Fibroblast of skin of abdomen (primary cell): Measurements from ENCODE around the gene NELFCD.
A peak's percentile ranks its signal among the peaks of the same experiment; 100 is the strongest.
"Not testable (repeated sequence)": the region's sequence is repeated elsewhere in the genome, so short reads cannot be mapped to it uniquely, and the experiment has no call there.

Source experiments
- DNase-seq: peaks from one replicate; pipeline ENCODE4 v3.0.0-alpha.2; 2013

NELFCD gene

GRCh38 chr20:59010321-59010994 is 29.4 kb downstream of the NELFCD start:
- DNase-seq = no peak

DNA sequence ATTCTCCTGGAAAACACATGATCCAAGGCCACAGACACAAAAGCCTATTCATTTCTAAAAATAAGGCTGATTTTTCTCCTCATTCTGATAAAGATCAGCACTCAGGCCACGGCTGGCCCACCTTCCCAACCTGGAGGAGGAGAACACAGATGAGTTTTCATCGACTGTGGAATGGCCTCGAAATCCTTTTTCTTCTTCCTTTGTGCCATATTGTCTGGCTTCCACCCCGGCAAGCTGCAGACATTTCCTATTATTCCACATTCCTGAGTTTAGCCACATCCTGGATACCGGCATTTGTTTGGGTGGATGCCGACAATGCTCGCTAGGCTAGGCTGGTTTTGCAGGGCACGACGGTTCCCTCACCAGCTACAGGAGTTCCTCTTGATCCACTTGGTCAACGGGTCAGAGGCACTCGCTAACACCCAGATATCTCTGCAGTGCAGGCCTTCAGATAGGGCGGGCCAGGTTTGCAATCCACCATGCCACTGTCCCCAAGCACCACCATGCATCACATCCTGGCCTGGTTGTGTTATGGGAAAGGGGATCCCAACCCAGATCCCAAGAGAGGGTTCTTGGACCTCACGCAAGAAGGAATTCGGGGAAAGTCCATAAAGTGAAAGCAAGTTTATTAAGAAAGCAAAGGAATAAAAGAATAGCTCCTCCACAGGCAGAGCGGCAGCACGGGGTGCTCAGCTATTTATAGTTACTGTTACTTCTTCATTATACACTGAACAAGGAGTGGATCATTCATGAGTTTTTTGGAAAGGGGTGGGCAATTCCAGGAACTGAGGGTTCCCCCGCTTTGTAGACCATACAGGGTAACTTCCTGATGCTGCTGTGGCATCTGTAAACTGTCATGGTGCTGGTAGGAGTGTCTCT is 30.2 kb downstream of the NELFCD start:
- DNase-seq = peak; percentile 92

GRCh38 chr20:59011874-59012157 is 30.8 kb downstream of the NELFCD start:
- not testable (repeated sequence) for DNase-seq

DNA sequence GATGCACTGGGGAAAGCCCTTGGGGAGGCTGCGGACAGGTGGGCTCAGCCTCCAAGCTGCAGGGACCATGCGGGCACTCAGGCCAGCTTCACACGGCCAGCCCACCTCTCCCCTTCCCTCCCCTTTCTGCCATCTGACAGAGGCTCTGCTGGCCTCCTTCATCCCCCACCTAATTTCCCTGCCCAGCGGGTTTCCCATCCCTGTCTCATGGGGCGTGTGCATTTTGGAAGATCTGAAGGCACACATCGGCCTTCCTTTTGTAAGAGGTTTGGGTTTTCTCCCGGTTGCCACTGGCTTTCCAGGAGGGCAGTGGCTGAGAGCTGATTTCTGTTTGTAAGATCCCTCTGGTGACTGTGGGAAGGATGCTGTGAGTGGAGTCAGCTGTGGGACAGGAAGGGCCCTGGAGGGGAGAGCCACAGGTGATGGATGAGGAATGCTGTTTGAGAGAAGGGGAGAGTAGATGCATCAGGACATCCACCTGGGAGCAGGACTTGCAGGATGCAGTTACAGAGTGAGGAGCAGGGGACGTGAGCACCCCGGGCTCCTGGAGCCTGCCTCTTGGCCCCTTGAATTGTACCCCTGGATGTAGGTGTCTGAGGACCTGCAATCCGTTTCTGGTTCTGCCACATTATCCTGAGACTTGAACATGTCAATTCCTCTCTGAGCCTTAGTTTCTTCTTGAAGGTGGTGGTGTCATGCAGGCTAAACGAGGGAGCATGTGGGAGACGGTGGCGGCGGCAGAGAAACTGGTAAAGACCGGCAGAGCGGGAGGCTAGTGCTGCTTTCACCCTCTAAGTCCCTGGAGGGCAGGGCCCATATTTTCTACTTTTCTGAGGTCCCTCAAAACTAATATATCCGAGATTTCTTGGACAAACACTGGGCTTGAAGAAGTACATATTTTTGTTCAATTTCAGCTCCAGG is 32.2 kb downstream of the NELFCD start:
- no peak for DNase-seq

DNA sequence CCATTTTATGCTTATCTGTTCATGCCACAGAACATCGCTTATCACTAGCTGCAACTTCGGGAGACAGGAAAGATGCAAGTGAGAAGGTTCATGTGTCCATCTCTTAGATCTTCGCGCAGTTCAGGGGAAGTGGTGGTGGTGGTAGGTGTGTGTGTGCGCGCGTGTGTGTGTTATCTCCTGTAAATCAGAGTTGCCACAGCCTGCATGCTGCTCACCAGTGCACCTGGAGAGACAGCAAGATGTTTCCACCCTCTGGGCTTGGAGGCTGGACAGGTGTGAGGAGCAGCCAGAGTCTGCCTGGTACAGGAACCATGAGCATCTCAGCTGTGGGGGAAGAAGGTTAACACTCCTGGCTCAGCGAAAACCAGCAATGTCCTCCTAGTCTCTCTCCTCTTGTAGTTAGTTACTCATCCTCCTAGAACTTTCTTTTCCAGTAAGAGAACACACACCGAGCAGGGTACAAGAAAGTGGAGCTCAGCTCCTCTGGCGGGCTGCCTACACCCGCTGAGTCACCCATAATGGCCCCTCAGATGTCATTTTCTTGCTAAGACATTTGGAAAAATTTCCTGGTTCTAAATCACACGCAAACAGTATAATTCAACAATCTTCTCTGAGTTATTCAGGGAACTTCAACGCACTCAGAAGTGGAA is 33.0 kb downstream of the NELFCD start:
- DNase-seq = no peak

DNA sequence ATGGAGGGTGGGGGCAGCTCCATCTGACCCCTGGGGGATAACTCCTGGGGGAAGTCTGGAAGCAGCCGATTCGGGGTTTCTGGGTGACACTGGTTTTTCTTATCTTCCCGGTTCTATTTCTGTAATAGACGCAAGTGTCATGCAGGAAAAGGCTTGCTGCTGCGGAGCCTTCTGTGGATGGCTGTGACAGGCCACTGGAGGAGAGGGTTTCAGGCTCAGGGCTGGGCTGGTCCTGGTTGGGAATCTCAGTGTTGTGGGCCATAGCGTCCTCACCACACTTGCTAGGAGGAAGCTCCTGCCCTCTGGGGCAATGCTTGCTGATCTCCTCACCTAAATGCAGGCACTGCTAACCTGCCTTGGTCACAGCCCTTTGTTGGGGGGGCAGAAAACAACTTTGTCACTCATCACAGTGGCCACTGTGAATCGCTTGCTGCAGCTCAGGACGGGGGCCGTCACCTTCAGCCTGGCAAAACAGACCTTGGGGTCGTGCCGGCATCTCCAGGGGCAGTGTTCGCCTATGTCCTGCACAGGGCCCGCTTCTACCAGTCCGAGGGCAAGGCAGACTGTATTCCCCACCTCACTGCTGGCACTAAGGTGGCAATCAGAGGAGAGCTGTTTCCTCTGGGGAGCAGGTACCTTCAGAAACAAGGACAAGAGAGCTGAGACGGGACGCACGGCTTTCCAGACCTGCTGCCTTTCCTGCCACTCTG is 33.8 kb downstream of the NELFCD start:
- no peak for DNase-seq

GRCh38 chr20:59015411-59015810 is 34.4 kb downstream of the NELFCD start:
- DNase-seq = no peak

- DNase-seq = no peak
These were observed 35.0 kb downstream of the NELFCD start for GRCh38 chr20:59015812-59016711.

GRCh38 chr20:59016795-59017492 is 35.9 kb downstream of the NELFCD start:
- DNase-seq = no peak

GRCh38 chr20:59017493-59018231 is 36.6 kb downstream of the NELFCD start:
- no peak for DNase-seq

DNA sequence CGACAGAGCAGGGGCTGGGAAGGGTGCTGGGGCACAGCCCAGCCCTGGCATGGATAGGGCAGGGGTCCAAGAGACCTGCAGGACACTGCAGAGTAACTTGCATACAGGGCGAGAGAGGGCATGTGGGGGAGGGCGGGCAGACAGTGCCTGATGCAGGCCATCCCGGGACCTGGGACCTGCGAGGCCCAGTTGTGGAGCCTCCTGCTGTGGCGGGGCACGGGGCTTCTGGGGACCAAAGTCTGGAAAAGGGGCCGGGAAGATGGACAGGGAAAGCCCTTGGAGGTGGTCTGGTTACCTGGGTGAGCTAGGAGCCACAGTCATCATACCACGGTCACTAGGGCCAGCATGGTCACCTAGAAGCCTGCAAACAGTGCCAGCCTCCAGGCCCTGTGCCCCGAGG is 37.8 kb downstream of the NELFCD start:
- no peak for DNase-seq

DNA sequence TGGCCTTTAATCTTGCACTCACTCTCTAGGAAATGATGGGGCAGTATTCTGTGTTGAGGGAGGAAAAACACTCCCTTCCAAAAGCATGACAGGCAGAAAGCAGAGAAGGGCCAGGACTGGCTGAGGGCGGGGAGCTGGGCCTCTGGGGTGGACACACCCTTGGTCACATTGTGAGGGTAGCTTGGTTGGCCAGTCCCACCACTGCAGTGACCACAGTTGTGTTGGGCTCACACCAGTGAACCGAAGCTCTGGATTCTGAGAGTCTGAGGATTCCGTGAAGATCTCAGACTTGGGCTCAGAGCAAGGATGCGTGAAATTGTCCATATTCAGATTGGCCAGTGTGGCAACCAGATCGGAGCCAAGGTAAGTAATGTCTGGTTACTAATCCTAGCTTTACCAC is 38.2 kb downstream of the NELFCD start, which contains the start of gene TUBB1:
TUBB1 (plus strand) TSS at position 213 of the 400 bp plus-strand sequence; CDS start at position 307, 94 bp downstream.
- DNase-seq = no peak

DNA sequence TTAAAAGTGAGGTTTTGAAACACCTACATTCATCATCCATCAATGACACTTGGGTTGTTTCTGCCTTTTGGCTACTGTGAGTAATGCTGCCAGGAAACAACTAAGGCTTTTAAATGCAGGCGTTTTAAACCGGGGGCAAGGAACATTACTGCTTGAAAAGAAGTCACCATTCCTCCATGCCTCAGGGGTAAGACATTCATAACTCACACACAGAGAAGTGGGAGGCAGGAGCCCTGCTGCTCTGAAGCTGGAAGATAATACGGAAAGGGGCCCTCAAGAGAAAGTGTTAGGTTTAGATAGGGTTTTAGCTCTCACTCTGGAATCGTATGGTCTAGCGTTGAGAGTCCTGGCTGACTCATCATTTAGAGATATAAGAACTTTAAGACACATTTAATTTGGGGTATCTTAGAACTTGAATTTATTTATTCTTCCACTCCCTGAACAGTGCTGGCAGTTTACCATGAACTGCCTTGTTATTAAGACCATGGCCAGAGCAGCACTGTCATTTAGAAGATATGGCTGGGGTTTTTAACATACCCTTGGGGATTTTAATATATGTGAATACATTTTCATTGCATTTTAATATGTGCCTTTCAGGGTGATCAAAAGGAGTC is 40.0 kb downstream of the NELFCD start:
- peak; percentile 44 for DNase-seq

GRCh38 chr20:59022754-59023153 is 41.7 kb downstream of the NELFCD start:
- DNase-seq = no peak

GRCh38 chr20:59023616-59024015 is 42.6 kb downstream of the NELFCD start:
- no peak for DNase-seq

GRCh38 chr20:59024111-59024530 is 43.1 kb downstream of the NELFCD start:
- no peak for DNase-seq

DNA sequence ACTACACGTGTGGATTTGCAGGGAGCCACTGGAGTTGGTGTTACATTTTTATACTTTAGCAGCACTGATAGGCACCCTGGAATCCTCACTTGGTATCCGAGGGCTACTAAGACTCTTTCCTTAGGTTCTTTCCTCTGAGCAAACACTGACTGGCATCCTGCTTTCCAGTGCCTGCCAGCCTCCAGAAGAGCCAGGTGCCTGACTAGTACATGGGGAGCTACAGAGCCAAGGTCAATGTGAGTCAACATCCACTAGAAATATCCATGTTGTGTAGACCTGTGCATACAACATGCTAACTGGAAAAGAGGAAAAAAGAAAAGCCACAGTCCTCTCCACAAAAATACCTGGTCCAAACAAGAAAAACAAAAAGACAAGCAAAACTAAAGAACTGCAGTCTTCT is 44.0 kb downstream of the NELFCD start:
- DNase-seq = no peak

GRCh38 chr20:59025511-59025910 is 44.5 kb downstream of the NELFCD start:
- no peak for DNase-seq
